GM21717 (cell line): ENCODE measurements around the gene WBP4.
"Not testable (repeated sequence)": the region's sequence is repeated elsewhere in the genome, so short reads cannot be mapped to it uniquely, and the experiment has no call there.

Experiments
- ATAC-seq: cut with Tn5 transposase; IDR thresholded peaks from one replicate; pipeline ENCODE4 v1.9.1; 2021; ENCODE audit warnings: mild to moderate bottlenecking, moderate library complexity; ENCODE audit not compliant: unreplicated experiment

Gene WBP4

DNA sequence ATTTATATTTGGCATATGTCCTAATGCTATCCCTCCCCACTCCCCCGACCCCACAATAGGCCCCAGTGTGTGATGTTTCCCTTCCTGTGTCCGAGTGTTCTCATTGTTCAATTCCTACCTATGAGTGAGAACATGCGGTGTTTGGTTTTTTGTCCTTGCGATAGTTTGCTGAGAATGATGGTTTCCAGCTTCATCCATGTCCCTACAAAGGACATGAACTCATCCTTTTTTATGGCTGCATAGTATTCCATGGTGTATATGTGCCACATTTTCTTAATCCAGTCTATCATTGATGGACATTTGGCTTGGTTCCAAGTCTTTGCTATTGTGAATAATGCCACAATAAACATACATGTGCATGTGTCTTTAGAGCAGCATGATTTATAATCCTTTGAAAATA lies 18.9 kb upstream of the WBP4 start:
- ATAC-seq, result not testable (repeated sequence)

DNA sequence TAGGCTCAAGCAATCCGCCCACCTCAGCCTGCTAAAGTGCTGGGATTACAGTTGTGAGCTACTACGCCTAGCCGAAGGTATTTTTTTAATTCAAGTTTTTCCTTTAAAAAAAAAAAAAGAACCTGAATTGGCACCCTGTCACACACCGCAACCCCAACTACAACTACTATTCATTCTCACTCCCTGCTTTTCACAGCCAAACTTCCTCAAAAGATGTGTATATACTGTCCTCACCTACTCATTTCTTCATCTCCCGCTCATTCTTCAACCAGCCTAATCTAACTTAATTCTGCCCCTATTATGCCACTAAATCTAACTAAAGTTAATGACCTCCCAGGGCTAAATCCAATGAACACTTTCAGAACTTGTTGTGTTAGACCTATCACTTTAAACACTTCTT lies 12.7 kb upstream of the WBP4 start:
- no peak for ATAC-seq

DNA sequence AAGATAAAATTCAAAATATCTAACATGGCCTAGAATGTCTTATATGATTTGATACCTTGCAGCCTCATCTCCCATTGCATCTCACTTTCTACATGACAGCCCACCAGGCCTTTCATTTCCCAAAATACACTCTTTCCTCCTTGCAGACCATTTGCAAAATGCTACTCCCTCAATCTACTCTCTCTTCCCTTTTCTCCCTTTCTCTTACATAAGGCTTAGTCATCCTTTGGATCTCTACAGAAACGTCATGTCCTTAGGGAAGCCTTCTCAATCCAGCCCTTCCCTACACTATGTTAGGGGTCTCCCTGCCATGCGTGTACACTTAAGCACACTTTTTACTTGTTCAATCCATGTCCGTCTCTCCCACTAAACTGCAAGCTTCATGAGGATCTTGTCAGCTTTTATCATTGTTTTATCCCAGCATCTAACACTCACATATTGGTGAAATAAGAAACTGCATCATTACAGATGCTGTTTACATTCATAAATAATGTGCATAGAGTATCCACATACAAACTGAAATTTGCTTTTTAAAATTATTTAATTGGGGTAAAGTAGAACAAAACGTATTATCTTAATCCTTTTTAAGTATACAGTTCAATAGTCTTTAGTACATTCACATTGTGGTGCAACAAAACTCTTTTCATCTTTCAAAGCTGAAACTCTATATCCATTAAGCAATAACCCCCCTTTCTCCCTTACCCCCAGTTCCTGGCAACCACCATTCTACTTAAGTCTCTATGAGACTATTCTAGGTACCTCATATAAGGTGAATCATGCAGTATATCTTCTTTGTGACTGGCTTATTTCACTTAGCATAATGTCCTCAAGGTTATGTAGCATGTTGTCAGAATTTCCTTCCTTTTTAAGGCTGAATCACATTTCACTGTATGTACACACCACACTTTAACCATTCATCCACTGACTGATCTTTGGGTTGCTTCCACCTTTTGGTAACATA lies 11.5 kb upstream of the WBP4 start:
- ATAC-seq, result no peak

DNA sequence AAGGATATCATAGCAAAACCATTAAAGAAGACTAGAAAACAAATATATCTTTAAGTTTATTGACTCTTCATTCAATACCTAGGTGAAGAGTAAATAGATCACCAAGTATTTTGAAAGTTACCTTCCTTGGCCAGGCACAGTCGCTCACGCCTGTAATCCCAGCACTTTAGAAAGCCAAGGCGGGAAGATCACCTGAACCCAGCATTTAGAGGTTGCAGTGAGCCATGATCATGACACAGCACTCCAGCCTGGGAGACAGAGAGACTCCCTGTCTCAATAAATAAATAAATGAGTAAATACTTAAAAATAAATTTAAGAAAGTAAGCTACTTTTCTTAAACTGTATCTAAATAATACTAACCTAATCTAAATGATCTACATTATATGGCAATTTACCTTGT lies 8.9 kb upstream of the WBP4 start:
- no peak for ATAC-seq

DNA sequence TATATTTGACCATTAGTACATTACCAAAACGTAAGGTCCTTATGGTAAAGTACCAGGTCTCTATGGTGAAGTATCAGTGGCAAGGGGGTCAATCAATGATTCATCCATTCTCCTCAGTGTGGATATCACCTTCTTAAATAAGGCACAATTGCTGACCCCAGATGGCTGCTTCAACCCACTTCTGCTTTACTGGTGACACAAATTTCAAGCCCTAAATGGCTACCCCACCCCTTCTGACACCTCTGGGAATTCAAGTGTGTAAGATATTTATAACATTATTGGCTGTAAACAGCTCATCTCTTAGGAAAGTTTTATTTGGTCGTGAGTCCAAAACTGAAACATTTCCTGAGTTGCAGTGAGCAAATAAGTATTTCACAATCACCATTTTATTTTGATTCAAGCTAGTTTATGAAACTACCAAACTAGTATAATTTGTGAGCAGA lies 7.9 kb upstream of the WBP4 start:
- ATAC-seq, result peak; percentile 47

DNA sequence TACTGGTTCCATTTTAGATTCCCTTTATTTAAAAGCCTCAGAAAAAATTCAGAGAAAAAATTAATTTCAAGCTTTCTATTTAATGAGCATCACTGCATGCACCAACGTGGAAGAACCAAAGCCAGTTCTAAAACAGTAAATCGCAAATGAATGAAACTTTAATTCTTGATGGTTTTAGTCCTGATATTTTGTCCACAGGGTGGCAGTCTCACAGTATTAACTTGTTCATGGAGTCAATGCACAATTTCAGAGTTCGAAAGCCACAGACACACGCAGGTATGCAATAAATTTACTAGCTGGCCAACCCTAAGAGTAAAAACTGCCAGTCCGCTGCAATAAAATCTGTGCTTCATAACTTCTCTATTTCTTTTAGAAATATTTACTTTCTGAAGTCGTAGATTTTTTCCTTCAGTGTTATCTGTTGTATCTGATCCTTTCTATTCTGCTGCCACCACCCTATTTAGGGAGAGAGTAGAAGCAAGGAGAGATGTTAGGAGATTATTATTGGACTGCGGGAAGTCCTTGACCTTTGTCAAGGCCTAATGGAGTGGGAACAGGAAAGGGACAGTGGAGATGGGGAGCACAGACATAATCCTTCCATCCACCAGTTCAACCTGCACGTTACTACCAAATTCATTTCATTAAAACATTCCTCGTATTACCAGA lies 7.0 kb upstream of the WBP4 start:
- no peak for ATAC-seq

DNA sequence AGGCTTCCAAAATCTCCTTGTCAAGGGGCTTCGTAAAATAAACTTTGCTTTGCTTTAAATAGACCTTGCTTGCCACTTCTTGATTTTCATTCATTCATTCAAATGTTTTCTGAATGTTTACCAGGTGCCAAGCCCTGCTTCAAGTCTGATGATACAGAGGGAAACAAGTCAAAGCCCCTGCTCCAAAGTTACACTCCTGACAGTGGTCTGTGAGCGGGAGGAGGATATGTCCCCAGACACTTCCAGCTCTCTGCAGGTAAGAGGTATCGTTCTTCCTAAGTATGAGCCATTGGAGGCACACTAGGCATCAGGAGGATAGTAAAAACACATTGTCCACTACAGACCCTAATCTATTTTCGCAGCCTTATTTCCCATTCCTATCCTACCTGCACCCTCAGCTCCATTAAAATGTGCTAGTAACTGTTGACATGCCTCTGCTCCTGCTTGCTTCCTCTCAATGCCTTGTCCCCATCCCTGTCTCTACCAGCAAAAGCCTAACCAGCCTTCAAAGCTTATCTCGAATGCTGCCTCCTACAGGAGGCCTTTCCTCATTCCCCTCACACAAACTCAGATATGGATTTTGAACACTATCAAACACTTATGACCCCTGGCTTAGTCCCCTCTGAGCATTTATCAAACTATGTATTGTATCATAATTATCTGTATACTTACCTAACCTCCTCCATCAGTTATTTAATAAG lies 6.2 kb upstream of the WBP4 start:
- ATAC-seq, result no peak

DNA sequence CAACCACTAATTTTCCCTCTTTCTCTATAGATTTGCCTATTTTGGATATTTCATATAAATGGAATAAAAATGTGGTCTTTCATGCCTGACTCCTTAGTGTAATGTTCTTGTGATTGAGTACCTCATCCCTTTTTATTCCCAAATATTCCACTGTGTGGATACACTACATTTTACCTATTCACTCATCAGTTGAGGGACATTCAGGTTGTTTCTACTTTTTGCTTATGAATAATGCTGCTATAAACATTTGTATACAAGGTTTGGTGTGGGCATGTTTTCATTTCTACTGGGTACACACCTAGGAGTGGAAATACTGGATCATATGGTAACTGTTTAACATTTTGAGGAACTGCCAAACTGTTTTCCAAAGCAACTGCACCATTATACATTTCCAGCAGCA lies 5.1 kb upstream of the WBP4 start:
- ATAC-seq, result no peak

DNA sequence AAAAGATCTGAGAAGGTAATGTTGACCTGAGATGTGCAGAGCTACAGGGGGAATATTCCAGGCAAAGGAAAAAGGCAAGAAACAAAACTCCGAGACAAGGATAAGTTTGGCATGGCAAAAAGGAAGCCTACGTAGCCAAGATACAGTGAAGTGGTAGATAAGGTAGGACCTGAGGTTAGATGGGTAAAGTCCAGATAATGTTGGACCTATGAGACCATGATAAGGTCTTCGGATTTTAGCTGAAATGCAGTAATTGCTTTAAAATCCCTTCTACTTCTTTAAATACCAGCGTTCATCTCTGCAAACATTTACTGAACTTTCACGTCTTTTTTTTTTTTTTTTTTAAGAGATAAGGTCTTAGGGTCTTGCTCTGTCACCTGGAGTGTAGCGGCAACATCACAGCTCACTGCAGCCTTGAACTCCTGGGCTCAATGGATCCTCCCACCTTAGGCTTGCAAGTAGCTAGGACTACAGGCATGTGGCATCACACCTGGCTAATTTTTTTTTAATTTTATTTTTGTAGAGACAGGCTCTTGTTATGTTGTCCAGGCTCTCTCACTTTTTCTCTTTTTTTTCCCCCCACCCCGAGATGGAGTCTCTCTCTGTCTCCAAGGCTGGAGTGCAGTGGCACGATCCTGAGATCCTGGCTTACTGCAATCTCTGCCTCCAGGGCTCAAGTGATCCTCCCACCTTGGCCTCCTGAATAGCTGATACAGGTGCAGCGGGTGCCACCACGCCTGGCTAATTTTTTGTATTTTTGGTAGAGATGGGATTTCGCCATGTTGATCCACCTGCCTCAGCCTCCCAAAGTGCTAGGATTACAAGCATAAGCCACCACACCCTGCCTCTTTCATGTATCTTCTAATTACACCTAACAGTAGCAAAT lies 4.2 kb upstream of the WBP4 start:
- ATAC-seq, result no peak

DNA sequence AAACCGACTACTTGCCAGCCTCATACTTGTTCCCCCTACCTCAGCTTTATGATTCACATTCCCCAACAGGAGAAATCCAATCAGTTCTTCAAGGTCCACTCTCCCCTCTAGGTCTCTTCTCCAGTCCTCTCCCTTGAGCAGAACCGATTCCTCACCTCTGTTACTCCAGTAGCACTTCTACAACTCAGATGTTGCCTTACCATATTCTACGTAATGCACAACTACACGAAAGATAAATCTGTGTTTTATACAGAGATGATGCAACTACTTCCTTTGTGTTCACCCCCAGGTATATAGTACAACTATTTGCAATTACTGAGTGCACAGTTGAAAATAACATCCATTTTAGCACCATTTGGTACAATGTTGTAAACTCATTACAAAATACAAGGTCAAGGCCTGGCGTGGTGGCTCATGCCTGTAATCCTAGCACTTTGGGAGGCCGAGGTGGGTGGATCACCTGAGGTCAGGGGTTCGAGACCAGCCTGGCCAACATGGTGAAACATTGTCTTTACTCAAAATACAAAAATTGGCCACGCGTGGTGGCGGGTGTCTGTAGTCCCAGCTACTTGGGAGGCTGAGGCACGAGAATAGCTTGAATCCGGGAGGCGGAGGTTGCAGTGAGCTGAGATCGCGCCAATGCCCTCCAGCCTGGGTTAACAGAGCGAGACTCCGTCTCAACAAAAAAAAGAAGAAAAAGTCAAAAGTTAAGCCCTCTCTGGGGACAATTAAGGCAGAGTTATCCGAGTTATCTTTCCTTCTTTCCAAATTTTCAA lies 2.8 kb upstream of the WBP4 start:
- no peak for ATAC-seq

DNA sequence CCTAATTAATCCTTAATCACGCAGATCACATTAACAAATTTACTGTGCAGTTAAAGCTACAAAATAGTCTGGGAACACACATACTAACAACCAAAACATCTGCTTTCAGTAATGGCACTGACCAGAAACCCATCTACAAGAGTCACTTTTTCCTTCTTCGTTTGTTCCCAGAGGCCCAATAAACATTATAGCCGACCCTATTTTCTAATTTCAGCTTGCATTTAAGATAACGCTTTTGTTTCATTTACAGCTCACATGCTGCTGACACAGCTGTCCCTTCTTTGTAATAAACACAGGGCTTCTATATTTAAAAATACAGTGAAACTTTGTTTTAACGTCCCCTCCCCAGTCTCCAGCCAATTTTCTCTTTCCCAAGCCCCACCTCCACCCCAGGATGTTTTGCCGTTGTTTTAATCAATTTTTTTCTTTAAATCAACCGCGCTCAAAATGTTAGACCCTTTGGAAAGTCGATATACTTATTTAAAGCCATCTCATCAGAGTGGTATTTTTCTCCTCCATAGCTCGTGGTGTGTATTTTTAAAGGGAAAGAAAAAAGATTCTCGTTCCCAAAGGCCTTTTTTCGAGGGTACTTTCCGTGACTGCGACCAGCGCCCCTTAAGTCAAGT lies 1.7 kb upstream of the WBP4 start:
- ATAC-seq, result no peak

DNA sequence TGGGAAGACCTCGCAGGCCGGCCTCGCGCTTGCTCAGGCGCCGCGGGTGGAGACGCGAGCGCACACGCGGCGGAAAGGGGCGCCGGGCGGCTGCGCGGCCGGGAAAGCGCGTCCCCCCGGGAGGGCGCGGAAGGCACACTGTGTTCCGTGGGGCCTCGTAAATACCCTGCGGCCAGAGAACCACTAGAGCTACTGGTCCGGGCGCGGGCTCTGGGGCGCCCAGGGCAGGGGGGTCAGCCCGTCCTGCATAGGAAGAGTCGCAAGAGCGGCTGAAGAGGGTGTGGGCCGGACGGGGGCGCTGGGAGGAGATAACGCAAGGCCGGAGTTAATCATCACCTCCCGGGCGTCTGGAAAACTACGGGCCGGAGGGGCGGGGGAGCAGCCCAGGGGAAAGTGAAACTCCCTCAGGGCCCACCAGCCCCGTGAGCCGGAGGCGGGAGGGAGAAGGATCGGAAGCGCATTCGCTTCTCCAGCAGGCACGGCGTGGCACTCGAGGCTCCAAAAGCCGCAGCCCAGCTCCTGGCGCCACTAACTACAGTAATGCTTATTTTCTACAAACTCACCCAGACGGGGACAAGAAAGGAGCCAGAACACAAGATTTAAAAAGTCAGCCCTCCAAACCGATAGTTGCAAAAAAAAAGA lies 1.1 kb upstream of the WBP4 start:
- ATAC-seq, result peak; percentile 37

DNA sequence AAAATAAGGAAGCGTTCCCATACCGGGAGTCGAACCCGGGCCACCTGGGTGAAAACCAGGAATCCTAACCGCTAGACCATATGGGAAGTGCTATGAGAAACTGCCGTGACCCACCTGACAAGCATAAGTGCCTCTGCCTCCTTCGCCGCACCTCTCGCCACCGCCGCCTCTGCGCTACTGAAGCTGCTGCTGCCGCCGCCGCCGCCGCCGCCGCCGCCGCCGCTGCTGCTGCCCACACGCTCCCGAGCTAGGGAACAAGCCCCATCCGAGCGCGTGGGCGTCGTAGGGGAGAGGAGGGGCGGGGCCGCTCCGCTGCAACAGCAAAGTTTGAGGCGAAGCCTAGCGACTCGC lies 610 bp upstream of the WBP4 start:
- peak; percentile 38 for ATAC-seq

DNA sequence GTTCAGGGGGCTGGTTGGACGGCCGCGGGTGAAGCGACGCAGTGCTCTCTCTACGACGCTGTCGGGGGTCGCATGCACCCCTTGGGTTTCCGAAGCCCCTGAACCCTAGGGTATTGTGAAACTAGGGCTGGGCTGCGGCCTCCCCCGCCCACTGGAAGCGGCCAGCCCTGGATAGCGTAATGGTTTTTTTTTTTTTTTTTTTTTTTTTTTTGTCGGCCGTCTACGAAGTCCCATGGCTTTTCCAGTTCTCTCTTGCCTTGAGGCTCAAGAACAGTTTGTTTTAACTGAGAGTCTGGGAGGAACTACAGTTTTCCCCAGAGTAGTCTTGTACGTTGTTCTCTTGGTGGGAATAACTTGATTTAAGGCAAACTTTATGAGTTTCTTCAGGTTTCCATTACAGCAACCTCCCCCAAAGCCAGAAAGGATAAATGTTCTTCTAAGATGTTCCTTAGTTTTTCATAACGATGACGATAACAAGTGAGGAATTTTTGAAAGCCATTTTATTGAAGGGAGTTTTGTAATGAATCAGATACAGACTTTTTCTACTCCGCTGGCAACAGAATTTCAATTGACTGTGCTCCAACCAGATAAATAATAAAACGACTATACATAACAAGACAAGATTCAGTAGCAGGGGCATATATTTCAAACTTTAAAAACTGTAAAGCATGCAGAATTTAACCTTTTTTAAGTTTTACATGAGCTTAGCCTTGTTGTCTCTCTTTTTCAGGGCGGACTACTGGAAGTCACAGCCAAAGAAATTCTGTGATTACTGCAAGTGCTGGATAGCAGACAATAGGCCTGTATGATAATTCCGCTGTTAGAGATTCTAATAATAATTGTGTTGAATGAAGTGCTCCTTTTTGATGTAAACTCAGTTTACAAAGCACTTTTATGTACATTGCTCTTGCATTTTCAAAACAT lies 867 bp downstream of the WBP4 start:
- ATAC-seq, result peak; percentile 24

DNA sequence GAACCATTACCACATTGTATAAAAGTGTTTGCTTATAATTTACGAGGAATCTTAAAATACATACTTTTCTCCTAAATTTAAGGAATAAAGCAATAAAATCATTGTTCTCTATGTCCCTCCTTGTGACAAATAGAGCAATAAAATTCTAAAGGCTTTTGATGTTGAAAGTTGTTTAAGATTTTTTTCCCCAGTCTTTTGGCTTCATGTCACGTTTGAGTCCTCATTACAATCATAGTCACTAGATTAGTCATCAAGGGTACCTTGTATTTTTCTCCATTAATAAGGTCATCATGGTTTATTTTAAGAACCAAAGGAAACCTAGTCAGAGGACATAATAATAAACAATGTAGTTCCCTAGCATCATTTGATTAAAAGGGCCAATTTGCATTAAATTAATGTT lies 3.2 kb downstream of the WBP4 start:
- no peak for ATAC-seq

DNA sequence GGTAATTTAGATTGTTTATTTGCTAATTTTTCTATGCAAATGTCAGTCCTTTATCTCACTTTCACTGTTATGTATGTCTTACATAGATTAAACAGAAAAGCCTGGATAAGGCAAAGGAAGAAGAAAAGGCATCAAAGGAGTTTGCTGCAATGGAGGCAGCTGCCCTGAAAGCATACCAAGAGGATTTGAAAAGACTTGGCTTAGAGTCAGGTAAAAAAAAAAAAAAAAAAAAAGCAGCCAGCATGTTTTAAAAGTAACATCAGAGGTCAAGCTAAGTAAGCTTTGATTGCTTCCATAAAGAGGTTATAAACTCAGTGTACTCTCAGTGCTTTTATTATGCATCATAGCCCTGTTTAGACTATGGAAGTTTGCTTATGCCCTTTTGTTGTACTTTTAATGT lies 3.8 kb downstream of the WBP4 start:
- no peak for ATAC-seq

DNA sequence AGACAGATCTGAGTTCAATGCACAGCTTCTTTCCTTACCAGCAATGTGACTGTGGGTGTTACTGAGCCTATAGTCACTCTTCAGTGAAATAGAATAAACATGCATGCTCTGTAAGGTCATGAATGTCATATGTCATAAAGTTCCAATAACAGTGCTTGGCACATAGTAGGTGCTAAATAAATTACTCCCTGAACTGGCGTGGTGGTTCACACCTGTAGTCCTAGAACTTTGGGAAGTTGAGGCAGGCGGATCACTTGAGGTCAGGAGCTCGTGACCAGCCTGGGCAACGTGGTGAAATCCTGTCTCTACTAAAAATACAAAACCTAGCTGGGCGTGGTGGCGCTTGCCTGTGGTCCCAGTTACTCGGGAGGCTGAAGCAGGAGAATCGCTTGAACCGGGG lies 13.2 kb downstream of the WBP4 start:
- no peak for ATAC-seq

DNA sequence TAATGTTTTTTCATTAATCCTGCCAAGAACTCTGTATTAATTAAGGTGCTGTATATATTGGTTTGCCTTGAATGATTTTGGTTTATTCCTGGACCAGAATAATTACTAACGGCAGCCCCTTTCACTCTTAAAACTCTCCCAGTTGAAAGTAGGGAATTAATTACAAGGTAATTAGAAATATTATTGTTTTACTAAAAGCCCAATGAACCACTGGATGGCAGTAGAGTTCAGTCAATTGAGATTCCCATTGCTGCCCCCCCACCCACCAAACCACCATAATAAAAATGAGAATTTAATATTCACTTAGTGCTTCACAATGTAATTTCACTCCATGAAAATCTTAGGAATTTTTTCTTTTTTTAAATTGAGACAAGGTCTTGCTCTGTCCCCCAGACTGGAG lies 13.7 kb downstream of the WBP4 start:
- ATAC-seq, result no peak
